WTC11 (cell line): ENCODE measurements around the gene RPL39L. TPM values are rescaled to one million over a fixed set of nuclear protein-coding genes. Genes with fewer than 3 reads are reported as not detected.

Experiments used
- ATAC-seq: fragments of 200-7000 bp; cut with Tn5 transposase; 2 replicates; pipeline ENCODE4 v1.10.0; 2021; ENCODE audit warnings: mild to moderate bottlenecking, moderate library complexity
- CTCF ChIA-PET: fragments of 300-600 bp; sonication (Branson Sonifier 250); formaldehyde crosslinking; loops from one replicate; lab custom pipeline; 2021; ENCODE audit warnings: antibody characterized with exemption; lab: Charles Lee
- POLR2A ChIA-PET: fragments of 350-600 bp; sonication (Branson Sonifier 250); formaldehyde crosslinking; loops from one replicate; lab custom pipeline; 2021; ENCODE audit warnings: antibody characterized with exemption; lab: Charles Lee
- DNase-seq: peaks from one replicate; pipeline ENCODE4 v3.0.0; 2021; ENCODE audit warnings: low spot score
- H3K27ac Mint-ChIP-seq: 2 replicates; pipeline ENCODE4 v1.8.0; 2021; ENCODE audit warnings: mixed read lengths
- H3K27me3 Mint-ChIP-seq: 2 replicates; pipeline ENCODE4 v1.8.0; 2021; ENCODE audit warnings: low read depth, mild to moderate bottlenecking, moderate library complexity, mixed read lengths
- H3K36me3 Mint-ChIP-seq: 2 replicates; pipeline ENCODE4 v1.8.0; 2021; ENCODE audit warnings: mixed read lengths
- H3K4me1 Mint-ChIP-seq: 2 replicates; pipeline ENCODE4 v1.8.0; 2022; ENCODE audit warnings: mixed read lengths
- H3K4me3 Mint-ChIP-seq: 2 replicates; pipeline ENCODE4 v1.8.0; 2021; ENCODE audit warnings: mild to moderate bottlenecking, moderate library complexity, mixed read lengths
- H3K9me3 Mint-ChIP-seq: 2 replicates; pipeline ENCODE4 v1.8.0; 2021; ENCODE audit warnings: mixed read lengths
- AFF4 ChIP-seq: sonication (generic); formaldehyde crosslinking; IDR thresholded peaks from 2 replicates; pipeline ENCODE4 v1.8.1; 2023; ENCODE audit warnings: mild to moderate bottlenecking, missing genetic modification reagents, borderline replicate concordance
- ELF4 ChIP-seq: sonication (generic); formaldehyde crosslinking; IDR thresholded peaks from 2 replicates; pipeline ENCODE4 v1.8.1; 2022; ENCODE audit warnings: low read depth, mild to moderate bottlenecking, moderate library complexity, missing genetic modification reagents
- FOXK1 ChIP-seq: sonication (generic); formaldehyde crosslinking; IDR thresholded peaks from 2 replicates; pipeline ENCODE4 v1.8.0; 2022; ENCODE audit warnings: mild to moderate bottlenecking, moderate library complexity, missing genetic modification reagents
- JAZF1 ChIP-seq: fragments of 250-450 bp; sonication (Bioruptor Pico); IDR thresholded peaks from 2 replicates; pipeline ENCODE4 v1.9.0; 2021; ENCODE audit warnings: moderate library complexity, mild to moderate bottlenecking, inconsistent platforms
- MYBL2 ChIP-seq: sonication (generic); formaldehyde crosslinking; IDR thresholded peaks from 2 replicates; pipeline ENCODE4 v1.8.1; 2023; ENCODE audit warnings: mild to moderate bottlenecking, moderate library complexity, missing genetic modification reagents
- NFATC4 ChIP-seq: fragments of 250-450 bp; sonication (Bioruptor Pico); IDR thresholded peaks from 2 replicates; pipeline ENCODE4 v1.9.0; 2021; ENCODE audit warnings: mild to moderate bottlenecking
- PRDM15 ChIP-seq: sonication (generic); formaldehyde crosslinking; IDR thresholded peaks from 2 replicates; pipeline ENCODE4 v1.8.0; 2022; ENCODE audit warnings: missing genetic modification reagents
- RORB ChIP-seq: fragments of 250-450 bp; sonication (Bioruptor Pico); IDR thresholded peaks from 2 replicates; pipeline ENCODE4 v1.9.0; 2021; ENCODE audit warnings: mild to moderate bottlenecking
- STAT6 ChIP-seq: sonication (generic); formaldehyde crosslinking; conservative IDR thresholded peaks from 2 replicates; pipeline ENCODE4 v1.8.1; 2023; ENCODE audit warnings: mild to moderate bottlenecking, low read depth, missing genetic modification reagents, moderate library complexity
- TEAD4 ChIP-seq: sonication (generic); formaldehyde crosslinking; IDR thresholded peaks from 2 replicates; pipeline ENCODE4 v1.8.0; 2022; ENCODE audit warnings: mild to moderate bottlenecking, missing genetic modification reagents
- TP53 ChIP-seq: sonication (generic); formaldehyde crosslinking; IDR thresholded peaks from 2 replicates; pipeline ENCODE4 v1.8.1; 2023; ENCODE audit warnings: mild to moderate bottlenecking, missing genetic modification reagents
- ZNF121 ChIP-seq: sonication (generic); formaldehyde crosslinking; IDR thresholded peaks from 2 replicates; pipeline ENCODE4 v1.8.0; 2023; ENCODE audit warnings: missing genetic modification reagents
- ZNF317 ChIP-seq: sonication (generic); formaldehyde crosslinking; IDR thresholded peaks from 2 replicates; pipeline ENCODE4 v1.8.1; 2023; ENCODE audit warnings: low read depth, mild to moderate bottlenecking, moderate library complexity, missing genetic modification reagents, borderline replicate concordance
- ZNF423 ChIP-seq: fragments of 250-450 bp; sonication (Bioruptor Pico); IDR thresholded peaks from 2 replicates; pipeline ENCODE4 v2.1.2; 2022; ENCODE audit warnings: mild to moderate bottlenecking, moderate library complexity
- total RNA-seq: library from RNA; stranded (reverse); gene quantifications from 3 replicates; pipeline ENCODE4 v1.2.3, GENCODE V29; 2021
- TF ChIP-seq, protein P1 (sequence below): sonication (generic); formaldehyde crosslinking; IDR thresholded peaks from 2 replicates; pipeline ENCODE4 v1.8.1; 2023; ENCODE audit warnings: mild to moderate bottlenecking, moderate library complexity, missing genetic modification reagents
- TF ChIP-seq, protein P2 (sequence below): sonication (generic); formaldehyde crosslinking; IDR thresholded peaks from 2 replicates; pipeline ENCODE4 v1.8.0; 2023; ENCODE audit warnings: missing genetic modification reagents, mild to moderate bottlenecking, borderline replicate concordance
- TF ChIP-seq, protein P3 (sequence below): sonication (generic); formaldehyde crosslinking; IDR thresholded peaks from 2 replicates; pipeline ENCODE4 v1.8.0; 2022; ENCODE audit warnings: mild to moderate bottlenecking, missing genetic modification reagents

RPL39L gene
- total RNA-seq, 1 experiment from 2014 or later = 78.3 TPM

GRCh38 chr3:187076297-187076696 is 63.0 kb downstream of the RPL39L start:
- peaks cover 34% of the 10 kb centered on the region for H3K4me1 Mint-ChIP-seq
- TF ChIP-seq PRDM15 (CRISPR knock-in tag) = no peak
- no peak for TF ChIP-seq FOXK1 (CRISPR knock-in tag)
- TF ChIP-seq MYBL2 = no peak
- TF ChIP-seq, protein P1, sequence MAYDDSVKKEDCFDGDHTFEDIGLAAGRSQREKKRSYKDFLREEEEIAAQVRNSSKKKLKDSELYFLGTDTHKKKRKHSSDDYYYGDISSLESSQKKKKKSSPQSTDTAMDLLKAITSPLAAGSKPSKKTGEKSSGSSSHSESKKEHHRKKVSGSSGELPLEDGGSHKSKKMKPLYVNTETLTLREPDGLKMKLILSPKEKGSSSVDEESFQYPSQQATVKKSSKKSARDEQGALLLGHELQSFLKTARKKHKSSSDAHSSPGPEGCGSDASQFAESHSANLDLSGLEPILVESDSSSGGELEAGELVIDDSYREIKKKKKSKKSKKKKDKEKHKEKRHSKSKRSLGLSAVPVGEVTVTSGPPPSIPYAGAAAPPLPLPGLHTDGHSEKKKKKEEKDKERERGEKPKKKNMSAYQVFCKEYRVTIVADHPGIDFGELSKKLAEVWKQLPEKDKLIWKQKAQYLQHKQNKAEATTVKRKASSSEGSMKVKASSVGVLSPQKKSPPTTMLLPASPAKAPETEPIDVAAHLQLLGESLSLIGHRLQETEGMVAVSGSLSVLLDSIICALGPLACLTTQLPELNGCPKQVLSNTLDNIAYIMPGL (CRISPR knock-in tag) = no peak
- TF ChIP-seq, all 79 proteins: peak for 0
- ATAC-seq = no peak
- H3K36me3 Mint-ChIP-seq = peaks cover 53% of the 10 kb centered on the region
- DNase-seq = no peak
- H3K4me3 Mint-ChIP-seq = no peak overlapping the region
- CTCF ChIA-PET = no interaction called here
- no peaks in the 10 kb centered on the region for H3K9me3 Mint-ChIP-seq
- no peaks in the 10 kb centered on the region for H3K27me3 Mint-ChIP-seq
- POLR2A ChIA-PET = no interaction called here
- 0 out of 2 replicates have a peak overlapping the region, but pooled peaks have one; percentile 17 for H3K27ac Mint-ChIP-seq

- Mint-ChIP-seq H3K4me3 (no peak overlapping the region), H3K36me3 (peaks cover 67% of the 10 kb centered on the region), H3K9me3 (peaks cover under 1% of the 10 kb centered on the region), H3K27me3 (no peaks in the 10 kb centered on the region), H3K4me1 (peaks cover 28% of the 10 kb centered on the region), H3K27ac (no peak overlapping the region)
- ATAC-seq (no peak), DNase-seq (no peak)
- ChIA-PET POLR2A (interaction anchor here (1.4 kb wide), 1 partner anchor 20 kb away, joined by 3 read pairs; no protein-coding TSS in a partner anchor), CTCF (interaction anchor here (1.1 kb wide), 1 partner anchor 8 kb away, joined by 4 read pairs; no protein-coding TSS in a partner anchor)
- TF ChIP-seq NFATC4 (no peak), ZNF121 (CRISPR knock-in tag) (no peak), RORB (no peak), TEAD4 (CRISPR knock-in tag) (no peak), ELF4 (CRISPR knock-in tag) (no peak), TP53 (no peak), STAT6 (no peak), AFF4 (CRISPR knock-in tag) (no peak), ZNF423 (CRISPR knock-in tag) (no peak), JAZF1 (CRISPR knock-in tag) (no peak), ZNF317 (CRISPR knock-in tag) (no peak)
- TF ChIP-seq, protein P2, sequence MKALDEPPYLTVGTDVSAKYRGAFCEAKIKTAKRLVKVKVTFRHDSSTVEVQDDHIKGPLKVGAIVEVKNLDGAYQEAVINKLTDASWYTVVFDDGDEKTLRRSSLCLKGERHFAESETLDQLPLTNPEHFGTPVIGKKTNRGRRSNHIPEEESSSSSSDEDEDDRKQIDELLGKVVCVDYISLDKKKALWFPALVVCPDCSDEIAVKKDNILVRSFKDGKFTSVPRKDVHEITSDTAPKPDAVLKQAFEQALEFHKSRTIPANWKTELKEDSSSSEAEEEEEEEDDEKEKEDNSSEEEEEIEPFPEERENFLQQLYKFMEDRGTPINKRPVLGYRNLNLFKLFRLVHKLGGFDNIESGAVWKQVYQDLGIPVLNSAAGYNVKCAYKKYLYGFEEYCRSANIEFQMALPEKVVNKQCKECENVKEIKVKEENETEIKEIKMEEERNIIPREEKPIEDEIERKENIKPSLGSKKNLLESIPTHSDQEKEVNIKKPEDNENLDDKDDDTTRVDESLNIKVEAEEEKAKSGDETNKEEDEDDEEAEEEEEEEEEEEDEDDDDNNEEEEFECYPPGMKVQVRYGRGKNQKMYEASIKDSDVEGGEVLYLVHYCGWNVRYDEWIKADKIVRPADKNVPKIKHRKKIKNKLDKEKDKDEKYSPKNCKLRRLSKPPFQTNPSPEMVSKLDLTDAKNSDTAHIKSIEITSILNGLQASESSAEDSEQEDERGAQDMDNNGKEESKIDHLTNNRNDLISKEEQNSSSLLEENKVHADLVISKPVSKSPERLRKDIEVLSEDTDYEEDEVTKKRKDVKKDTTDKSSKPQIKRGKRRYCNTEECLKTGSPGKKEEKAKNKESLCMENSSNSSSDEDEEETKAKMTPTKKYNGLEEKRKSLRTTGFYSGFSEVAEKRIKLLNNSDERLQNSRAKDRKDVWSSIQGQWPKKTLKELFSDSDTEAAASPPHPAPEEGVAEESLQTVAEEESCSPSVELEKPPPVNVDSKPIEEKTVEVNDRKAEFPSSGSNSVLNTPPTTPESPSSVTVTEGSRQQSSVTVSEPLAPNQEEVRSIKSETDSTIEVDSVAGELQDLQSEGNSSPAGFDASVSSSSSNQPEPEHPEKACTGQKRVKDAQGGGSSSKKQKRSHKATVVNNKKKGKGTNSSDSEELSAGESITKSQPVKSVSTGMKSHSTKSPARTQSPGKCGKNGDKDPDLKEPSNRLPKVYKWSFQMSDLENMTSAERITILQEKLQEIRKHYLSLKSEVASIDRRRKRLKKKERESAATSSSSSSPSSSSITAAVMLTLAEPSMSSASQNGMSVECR (CRISPR knock-in tag) = no peak
- TF ChIP-seq, protein P3, sequence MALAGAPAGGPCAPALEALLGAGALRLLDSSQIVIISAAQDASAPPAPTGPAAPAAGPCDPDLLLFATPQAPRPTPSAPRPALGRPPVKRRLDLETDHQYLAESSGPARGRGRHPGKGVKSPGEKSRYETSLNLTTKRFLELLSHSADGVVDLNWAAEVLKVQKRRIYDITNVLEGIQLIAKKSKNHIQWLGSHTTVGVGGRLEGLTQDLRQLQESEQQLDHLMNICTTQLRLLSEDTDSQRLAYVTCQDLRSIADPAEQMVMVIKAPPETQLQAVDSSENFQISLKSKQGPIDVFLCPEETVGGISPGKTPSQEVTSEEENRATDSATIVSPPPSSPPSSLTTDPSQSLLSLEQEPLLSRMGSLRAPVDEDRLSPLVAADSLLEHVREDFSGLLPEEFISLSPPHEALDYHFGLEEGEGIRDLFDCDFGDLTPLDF = no peak
Observed at GRCh38 chr3:187074846-187075245, 64.5 kb downstream of the RPL39L start.
